GM12878 (cell line): Measurements from ENCODE around the gene RBM15B. TPM values are rescaled to one million over a fixed set of nuclear protein-coding genes. Genes with fewer than 3 reads are reported as not detected.

Source experiments
- ATAC-seq: fragments of 200-7000 bp; cut with Tn5 transposase; 3 replicates; pipeline ENCODE4 v1.9.1; 2020; ENCODE audit warnings: mild to moderate bottlenecking, moderate library complexity
- BruUV-seq: library from RNA; stranded (reverse); fragments of 400-500 nt; replicated peaks from 2 replicates; lab custom pipeline; 2021; lab: Mats Ljungman, UMichigan
- CTCF ChIA-PET: fragments of 300-600 bp; sonication (Branson Sonifier 250); formaldehyde crosslinking; extraction: SDS; loops from one replicate; lab custom pipeline; 2021; ENCODE audit warnings: inconsistent platforms; lab: Yijun Ruan, JAX
- POLR2A ChIA-PET: fragments of 350-600 bp; formaldehyde crosslinking; extraction: SDS; loops from one replicate; lab custom pipeline; 2021; ENCODE audit warnings: inconsistent platforms; lab: Charles Lee
- RAD21 ChIA-PET: fragments of 300-600 bp; sonication (Branson Sonifier 250); formaldehyde crosslinking; loops from one replicate; lab custom pipeline; 2023; ENCODE audit warnings: antibody characterized with exemption; ENCODE audit not compliant: unreplicated experiment; lab: Charles Lee
- SMC1A ChIA-PET: fragments of 300-600 bp; sonication (Branson Sonifier 250); formaldehyde crosslinking; loops from one replicate; lab custom pipeline; 2023; ENCODE audit not compliant: unreplicated experiment, uncharacterized antibody; lab: Charles Lee
- DNase-seq: peaks from one replicate; pipeline ENCODE4 v3.0.0-alpha.2; 2011; ENCODE audit warnings: low read depth, low spot score
- FAIRE-seq: peaks from 3 replicates; lab custom pipeline; 2011; peaks lifted over from hg19 to GRCh38; lab: Jason Lieb, UNC
- H2AFZ ChIP-seq: 2 replicates; pipeline ENCODE4 v1.6.0; 2011; ENCODE audit warnings: low read depth, low read length, control low read depth; ENCODE audit not compliant: control insufficient read depth
- H3K27ac ChIP-seq: 2 replicates; pipeline ENCODE4 v1.5.1; 2011; ENCODE audit warnings: control low read depth; ENCODE audit not compliant: control insufficient read depth, insufficient read depth
- H3K27me3 ChIP-seq, 2 experiments: replicated peaks in 1 of 2; 2 replicates each; pipeline versions ENCODE4 v1.6.0 to v1.6.1; 2011; ENCODE audit warnings: low read length in 1 of 2; ENCODE audit not compliant: control insufficient read depth in 2 of 2, insufficient read depth in 2 of 2
- H3K36me3 ChIP-seq, 2 experiments: 2 replicates each; pipeline ENCODE4 v1.5.1; 2011; ENCODE audit warnings: low read length in 1 of 2; ENCODE audit not compliant: control insufficient read depth in 2 of 2, insufficient read depth in 2 of 2
- H3K4me1 ChIP-seq: 2 replicates; pipeline ENCODE4 v1.6.1; 2011; ENCODE audit warnings: mild to moderate bottlenecking, low read length, moderate library complexity, mixed read lengths; ENCODE audit not compliant: control insufficient read depth, insufficient read depth
- H3K4me2 ChIP-seq: 2 replicates; pipeline ENCODE4 v1.6.0; 2011; ENCODE audit warnings: control low read depth; ENCODE audit not compliant: control insufficient read depth, insufficient read depth
- H3K4me3 ChIP-seq: fragments of 200-600 bp; sonication (generic); 2 replicates; pipeline ENCODE4 v1.5.1; 2016
- H3K79me2 ChIP-seq: 2 replicates; pipeline ENCODE4 v1.6.0; 2011; ENCODE audit warnings: low read length; ENCODE audit not compliant: control insufficient read depth, insufficient read depth
- H3K9ac ChIP-seq: 2 replicates; pipeline ENCODE4 v1.8.0; 2011; ENCODE audit warnings: low read length, control low read depth, mixed read lengths; ENCODE audit not compliant: control insufficient read depth, insufficient read depth
- H3K9me3 ChIP-seq: replicated peaks from 3 replicates; pipeline ENCODE4 v1.5.1; 2011; ENCODE audit warnings: mild to moderate bottlenecking, low read length; ENCODE audit not compliant: control insufficient read depth, insufficient read depth
- H4K20me1 ChIP-seq: 2 replicates; pipeline ENCODE4 v1.6.0; 2011; ENCODE audit not compliant: control insufficient read depth, insufficient read depth
- BCL3 ChIP-seq: IDR thresholded peaks from 2 replicates; pipeline ENCODE4 v1.6.1; 2011; ENCODE audit warnings: borderline replicate concordance, low read depth, mild to moderate bottlenecking, moderate library complexity, low read length; ENCODE audit not compliant: insufficient read depth, poor library complexity, severe bottlenecking
- CEBPB ChIP-seq, 2 experiments: fragments of 150-350 bp in 1 of 2; IDR thresholded peaks; 2 replicates each; pipeline ENCODE4 v1.6.1; 2012 to 2014; ENCODE audit warnings: low read depth in 2 of 2, low read length in 2 of 2, borderline replicate concordance in 1 of 2, inconsistent platforms in 1 of 2
- JUNB ChIP-seq: IDR thresholded peaks from 2 replicates; pipeline ENCODE4 v1.6.1; 2016; ENCODE audit warnings: antibody characterized with exemption, mild to moderate bottlenecking
- KDM1A ChIP-seq: fragments of 200-600 bp; sonication (generic); IDR thresholded peaks from 2 replicates; pipeline ENCODE4 v1.6.1; 2016; ENCODE audit warnings: borderline replicate concordance
- KLF5 ChIP-seq: fragments of 450-650 bp; IDR thresholded peaks from 2 replicates; pipeline ENCODE4 v1.6.1; 2014; ENCODE audit warnings: mild to moderate bottlenecking; ENCODE audit not compliant: partially characterized antibody
- LARP7 ChIP-seq: fragments of 450-650 bp; IDR thresholded peaks from 2 replicates; pipeline ENCODE4 v1.6.1; 2017; ENCODE audit warnings: mild to moderate bottlenecking
- MTA2 ChIP-seq: fragments of 450-650 bp; IDR thresholded peaks from 2 replicates; pipeline ENCODE4 v1.6.1; 2016; ENCODE audit warnings: low read depth, mild to moderate bottlenecking, moderate library complexity
- NR2C1 ChIP-seq: fragments of 450-650 bp; IDR thresholded peaks from 2 replicates; pipeline ENCODE4 v1.6.1; 2017; ENCODE audit warnings: antibody characterized with exemption, mild to moderate bottlenecking, moderate library complexity
- NR2C2 ChIP-seq: IDR thresholded peaks from 2 replicates; pipeline ENCODE4 v1.6.1; 2011; ENCODE audit warnings: borderline replicate concordance, low read depth; ENCODE audit not compliant: control insufficient read depth, insufficient read length
- NRF1 ChIP-seq: conservative IDR thresholded peaks from 2 replicates; pipeline ENCODE4 v1.6.1; 2011; ENCODE audit warnings: mild to moderate bottlenecking, low read depth, low read length, improper control_type of control experiment
- RAD21 ChIP-seq: IDR thresholded peaks from 2 replicates; pipeline ENCODE4 v1.6.1; 2011; ENCODE audit warnings: mild to moderate bottlenecking, low read depth, low read length, moderate library complexity; ENCODE audit not compliant: insufficient read depth
- SMARCA5 ChIP-seq: fragments of 450-650 bp; IDR thresholded peaks from 2 replicates; pipeline ENCODE4 v1.6.1; 2017; ENCODE audit warnings: mild to moderate bottlenecking
- SMC3 ChIP-seq: IDR thresholded peaks from 2 replicates; pipeline ENCODE4 v1.6.1; 2011; ENCODE audit warnings: low read length, improper control_type of control experiment, borderline replicate concordance
- TCF3 ChIP-seq: IDR thresholded peaks from 2 replicates; pipeline ENCODE4 v1.6.1; 2012; ENCODE audit warnings: low read depth, mild to moderate bottlenecking, low read length, borderline replicate concordance; ENCODE audit not compliant: insufficient read depth
- ZSCAN29 ChIP-seq: fragments of 450-650 bp; IDR thresholded peaks from 2 replicates; pipeline ENCODE4 v1.6.1; 2017; ENCODE audit warnings: mild to moderate bottlenecking, moderate library complexity
- WGBS: methylation state at CpG from one replicate; pipeline ENCODE4 v1.1.6; 2016; ENCODE audit warnings: low lambda C conversion rate; ENCODE audit not compliant: insufficient replicate concordance, insufficient coverage; ENCODE audit errors: missing lambda C conversion rate; 5-methylcytosine and 5-hydroxymethylcytosine counted together
- in situ Hi-C: fragments of 300-500 bp; cut with MboI; formaldehyde crosslinking; loops from 9 replicates; pipeline ENCODE4 v1.14.3; 2018; ENCODE audit warnings: mixed read lengths
- intact Hi-C: fragments of 100-400 bp; cut with micrococcal nuclease; formaldehyde crosslinking; loops from one replicate; pipeline ENCODE4 v1.14.2; 2022; ENCODE audit not compliant: unreplicated experiment
- polyA plus RNA-seq, 11 experiments: library from polyadenylated mRNA; depleted of rRNA in 4 of 11; unstranded in 6 of 11; stranded (reverse) in 5 of 11; fragments of >200 nt; fragmentation: Nextera tagmentation in 4 of 11; fragmentation: Illumina TruSeq in 1 of 11; extraction: Ambion mirVana in 4 of 11; extraction: Trizol in 1 of 11; gene quantifications; 1 replicate in 1 of 11; 2 replicates in 10 of 11; pipeline versions ENCODE4 v1.2.1 to v1.2.3, GENCODE V29; 2011 to 2016; ENCODE audit warnings: inconsistent platforms in 2 of 11, missing spikeins in 2 of 11, low read depth in 1 of 11
- total RNA-seq, 4 experiments: library from RNA; depleted of rRNA in 3 of 4; stranded (reverse); fragments of >200 nt in 3 of 4; fragmentation: Illumina TruSeq in 1 of 4; extraction: Trizol in 1 of 4; gene quantifications; 2 replicates each; pipeline versions ENCODE4 v1.2.1 to v1.2.3, GENCODE V29; 2013 to 2021

Gene RBM15B
- total and polyA plus RNA-seq, 10 of the 15 experiments (the other 5 are each of a cell fraction or from before 2014, with no cell fraction given), result 2.4 to 34.5 (median 19.1) TPM

- no peak overlapping the region for H3K9ac ChIP-seq
- H3K27me3 ChIP-seq, result no peaks in the 10 kb centered on the region
- RAD21 ChIA-PET, result no interaction called here
- no peak for DNase-seq
- H3K27ac ChIP-seq, result no peak overlapping the region
- SMC1A ChIA-PET, result interaction anchor here (0.6 kb wide), 1 partner anchor 12 kb away, joined by 3 read pairs; no protein-coding TSS in a partner anchor
- no peak overlapping the region for H3K4me3 ChIP-seq
- no peak overlapping the region for H3K4me2 ChIP-seq
- H4K20me1 ChIP-seq, result no peaks in the 10 kb centered on the region
- H3K4me1 ChIP-seq, result no peaks in the 10 kb centered on the region
- intact Hi-C loops (no loop called here), in situ Hi-C loops (no loop called here)
- no peaks in the 10 kb centered on the region for H3K9me3 ChIP-seq
- ATAC-seq, result no peak
- no peaks in the 10 kb centered on the region for H3K79me2 ChIP-seq
- BruUV-seq, result no TSS peak
- TF ChIP-seq KLF5 (no peak), NRF1 (no peak), NR2C2 (no peak), SMC3 (no peak), SMARCA5 (no peak), ZSCAN29 (no peak), JUNB (no peak)
- POLR2A ChIA-PET, result no interaction called here
- no peak for FAIRE-seq
- CTCF ChIA-PET, result interaction anchor here (0.8 to 4.0 kb wide), 3 partner anchors 10 to 13 kb away, joined by 3 to 15 read pairs (median 4); no protein-coding TSS in a partner anchor
- no peak overlapping the region for H2AFZ ChIP-seq
- WGBS, result 99% methylated on average over 3 of the region's 3 CpGs
- H3K36me3 ChIP-seq, result peaks cover 14 to 29% of the 10 kb centered on the region in 2 experiments
These were observed 31.1 kb downstream of the RBM15B start for GRCh38 chr3:51422211-51422610.

- Histone ChIP-seq H3K36me3 (peaks cover 14 to 19% of the 10 kb centered on the region in 2 experiments), H3K9ac (no peak overlapping the region), H3K4me2 (no peak overlapping the region), H3K79me2 (no peaks in the 10 kb centered on the region), H2AFZ (no peak overlapping the region), H4K20me1 (no peaks in the 10 kb centered on the region), H3K4me1 (no peaks in the 10 kb centered on the region), H3K4me3 (no peak overlapping the region), H3K9me3 (no peaks in the 10 kb centered on the region), H3K27ac (no peak overlapping the region), H3K27me3 (no peaks in the 10 kb centered on the region)
- TF ChIP-seq KDM1A (no peak), TCF3 (no peak), LARP7 (no peak), MTA2 (no peak), RAD21 (no peak), NR2C1 (no peak), BCL3 (no peak), CEBPB (IDR thresholded peaks at IDR 0.05; ENCODE audit: borderline replicate concordance in 1 of 2, low read depth in 2 of 2, low read length in 2 of 2) (no peak)
- intact Hi-C loops (no loop called here), in situ Hi-C loops (no loop called here)
- DNase-seq (no peak), ATAC-seq (no peak), FAIRE-seq (no peak)
- CTCF ChIA-PET, result interaction anchor here (0.9 kb wide), 1 partner anchor 242 kb away, joined by 3 read pairs; no protein-coding TSS in a partner anchor
- WGBS, result 100% methylated on average over 4 of the region's 4 CpGs
- SMC1A ChIA-PET, result no interaction called here
- RAD21 ChIA-PET, result no interaction called here
- BruUV-seq, result no TSS peak
- POLR2A ChIA-PET, result no interaction called here
These were observed 35.8 kb downstream of the RBM15B start for GRCh38 chr3:51426921-51427320.
